Mesothelial cell of epicardium (in vitro differentiated cells): ENCODE results near the gene ERVV-1. TPM values are rescaled to one million over a fixed set of nuclear protein-coding genes. Genes with fewer than 3 reads are reported as not detected.
"Not testable (repeated sequence)": the region's sequence is repeated elsewhere in the genome, so short reads cannot be mapped to it uniquely, and the experiment has no call there.

ENCODE experiments used
- DNase-seq, 2 experiments: peaks; one replicate each; pipeline ENCODE4 v3.0.0; 2021; ENCODE audit warnings: low spot score in 2 of 2; ENCODE audit not compliant: unreplicated experiment in 2 of 2
- H3K27ac Mint-ChIP-seq: 2 replicates; pipeline ENCODE4 v1.8.0; 2021; ENCODE audit warnings: mixed read lengths
- H3K27me3 Mint-ChIP-seq: 2 replicates; pipeline ENCODE4 v1.8.0; 2021; ENCODE audit warnings: low read depth, mixed read lengths
- H3K36me3 Mint-ChIP-seq: 2 replicates; pipeline ENCODE4 v1.8.0; 2021; ENCODE audit warnings: mixed read lengths
- H3K4me1 Mint-ChIP-seq: 2 replicates; pipeline ENCODE4 v1.8.0; 2021; ENCODE audit warnings: mixed read lengths
- H3K4me3 Mint-ChIP-seq: 2 replicates; pipeline ENCODE4 v1.8.0; 2021; ENCODE audit warnings: mild to moderate bottlenecking, moderate library complexity, mixed read lengths
- H3K9me3 Mint-ChIP-seq: 2 replicates; pipeline ENCODE4 v1.8.0; 2021; ENCODE audit warnings: mixed read lengths
- CTCF ChIP-seq: fragments of 200-600 bp; sonication (generic); IDR thresholded peaks from one replicate; pipeline ENCODE4 v1.5.0; 2021; ENCODE audit warnings: antibody characterized with exemption; ENCODE audit not compliant: unreplicated experiment
- total RNA-seq: library from RNA; stranded (reverse); gene quantifications from 3 replicates; pipeline ENCODE4 v1.2.1, GENCODE V29; 2021

ERVV-1 gene, protein sequence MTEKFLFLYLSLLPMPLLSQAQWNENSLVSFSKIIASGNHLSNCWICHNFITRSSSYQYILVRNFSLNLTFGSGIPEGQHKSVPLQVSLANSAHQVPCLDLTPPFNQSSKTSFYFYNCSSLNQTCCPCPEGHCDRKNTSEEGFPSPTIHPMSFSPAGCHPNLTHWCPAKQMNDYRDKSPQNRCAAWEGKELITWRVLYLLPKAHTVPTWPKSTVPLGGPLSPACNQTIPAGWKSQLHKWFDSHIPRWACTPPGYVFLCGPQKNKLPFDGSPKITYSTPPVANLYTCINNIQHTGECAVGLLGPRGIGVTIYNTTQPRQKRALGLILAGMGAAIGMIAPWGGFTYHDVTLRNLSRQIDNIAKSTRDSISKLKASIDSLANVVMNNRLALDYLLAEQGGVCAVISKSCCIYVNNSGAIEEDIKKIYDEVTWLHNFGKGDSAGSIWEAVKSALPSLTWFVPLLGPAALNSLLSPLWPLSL
- 0.13 TPM in 1 of 3 replicates, not detected in the others for total RNA-seq

DNA sequence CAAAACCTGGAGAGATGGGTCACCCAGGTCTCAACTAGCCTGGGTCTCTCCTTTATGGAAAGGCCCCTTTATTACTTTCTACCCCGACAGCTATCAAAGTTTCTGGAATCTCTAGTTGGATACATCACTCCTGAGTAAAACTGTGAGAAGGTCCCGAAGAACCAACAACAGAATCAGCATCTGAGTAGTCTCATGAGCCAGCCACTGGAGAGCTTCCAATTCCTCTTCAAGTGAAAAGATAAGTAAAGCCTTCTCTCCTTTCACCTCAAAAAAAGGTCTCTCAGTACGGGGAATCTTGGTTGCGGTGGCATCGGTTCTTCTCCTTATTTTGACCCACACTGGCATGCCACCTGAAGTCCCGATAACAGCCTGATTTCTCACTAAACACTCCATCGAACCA lies at the start of gene ERVV-1:
TSS of gene ERVV-1 (plus strand) at position 301 of the 400 bp plus-strand sequence. CDS start 170 bp downstream, outside the sequence.
- H3K4me3 Mint-ChIP-seq: no peak within 1 kb of the TSS

DNA sequence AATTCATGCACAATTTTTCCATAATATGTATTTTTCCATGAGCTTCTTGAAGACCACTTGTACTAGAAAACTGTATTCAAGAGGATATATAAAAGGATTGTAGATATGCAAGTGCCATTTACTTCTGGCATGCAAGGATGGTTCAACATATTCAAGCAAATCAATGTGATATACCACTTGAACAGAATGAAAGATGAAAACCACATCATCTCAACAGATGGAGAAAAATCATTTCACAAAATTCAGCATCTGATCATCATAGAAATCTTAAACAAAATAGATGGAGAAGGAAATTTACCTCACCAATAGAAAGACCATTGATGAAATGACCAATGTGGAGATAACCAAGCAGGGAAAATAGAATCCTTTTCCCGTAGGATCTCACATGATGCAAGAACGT lies 45.9 kb upstream of the ERVV-1 start:
- Mint-ChIP-seq H3K27ac (no peak overlapping the region), H3K4me1 (peaks cover 11% of the 10 kb centered on the region), H3K9me3 (peaks cover 29% of the 10 kb centered on the region), H3K36me3 (peaks cover 42% of the 10 kb centered on the region), H3K4me3 (no peak overlapping the region), H3K27me3 (no peaks in the 10 kb centered on the region)
- DNase-seq: no peak
- no peak for TF ChIP-seq CTCF

More for the DNA sequence above, at the start of gene ERVV-1:
- Mint-ChIP-seq H3K4me1 (no peaks in the 10 kb centered on the region), H3K36me3 (no peaks in the 10 kb centered on the region), H3K27ac (no peak within 1 kb of the TSS), H3K9me3 (peaks cover 3% of the 10 kb centered on the region), H3K27me3 (no peaks in the 10 kb centered on the region)
- no peak for DNase-seq
- no peak for TF ChIP-seq CTCF

- Mint-ChIP-seq H3K9me3 (peaks cover 20% of the 10 kb centered on the region), H3K4me1 (no peaks in the 10 kb centered on the region), H3K27ac (no peak overlapping the region), H3K4me3 (no peak overlapping the region), H3K27me3 (no peaks in the 10 kb centered on the region), H3K36me3 (peaks cover 40% of the 10 kb centered on the region)
- TF ChIP-seq CTCF: no peak
- no peak for DNase-seq
Measured at GRCh38 chr19:52981329-52981728, 32.4 kb upstream of the ERVV-1 start.

GRCh38 chr19:52983167-52983566 lies 30.6 kb upstream of the ERVV-1 start:
- Mint-ChIP-seq H3K9me3 (peaks cover 31% of the 10 kb centered on the region), H3K36me3 (peaks cover 55% of the 10 kb centered on the region)
- H3K4me1 Mint-ChIP-seq, H3K27ac Mint-ChIP-seq, H3K27me3 Mint-ChIP-seq, DNase-seq, H3K4me3 Mint-ChIP-seq: not testable (repeated sequence)

- no peak for TF ChIP-seq CTCF
- Mint-ChIP-seq H3K36me3 (peaks cover 57% of the 10 kb centered on the region), H3K4me1 (peaks cover 6% of the 10 kb centered on the region), H3K27ac (no peak overlapping the region), H3K27me3 (no peaks in the 10 kb centered on the region), H3K9me3 (peaks cover 31% of the 10 kb centered on the region), H3K4me3 (no peak overlapping the region)
- no peak for DNase-seq
Measured at GRCh38 chr19:52987221-52987620, 26.5 kb upstream of the ERVV-1 start.

DNA sequence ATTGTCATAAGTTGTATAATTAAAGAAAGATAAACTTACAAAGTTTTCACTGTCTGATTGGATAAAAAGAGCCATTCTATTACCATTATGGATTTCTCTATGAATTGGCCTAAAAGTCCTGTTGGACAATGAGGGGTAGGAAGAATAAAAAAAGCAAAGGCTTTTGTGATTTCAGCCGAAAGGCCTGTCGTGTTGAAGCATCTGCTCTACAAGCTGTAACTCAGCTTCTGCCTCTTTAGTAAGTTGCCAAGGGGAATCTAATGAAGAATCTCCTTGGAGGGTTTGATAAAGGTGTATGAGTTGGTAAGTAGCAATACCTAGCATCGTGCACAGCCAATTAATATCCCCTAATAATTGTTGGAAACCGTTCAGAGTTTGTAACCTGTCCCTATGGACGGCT lies 25.2 kb upstream of the ERVV-1 start:
- Mint-ChIP-seq H3K27me3 (no peaks in the 10 kb centered on the region), H3K36me3 (peaks cover 48% of the 10 kb centered on the region), H3K4me1 (peaks cover 13% of the 10 kb centered on the region), H3K27ac (no peak overlapping the region), H3K4me3 (no peak overlapping the region), H3K9me3 (peaks cover 31% of the 10 kb centered on the region)
- no peak for TF ChIP-seq CTCF
- DNase-seq: no peak
